Memory B cell (primary cell): Measurements from ENCODE around the gene SINHCAF.
"Not testable (repeated sequence)": the region's sequence is repeated elsewhere in the genome, so short reads cannot be mapped to it uniquely, and the experiment has no call there.

Source experiments
- ATAC-seq: fragments of 150-1000 bp; cut with Tn5 transposase; 2 replicates; pipeline ENCODE4 v1.10.0; 2021; ENCODE audit warnings: low read depth, mild to moderate bottlenecking, moderate library complexity
- DNase-seq, 2 donors: peaks; one replicate each; pipeline ENCODE4 v3.0.0; 2022; ENCODE audit warnings: low spot score in 2 of 2
- H3K27ac Mint-ChIP-seq: one replicate; pipeline ENCODE4 v1.8.0; 2022; ENCODE audit warnings: mild to moderate bottlenecking, moderate library complexity, mixed read lengths
- H3K27me3 Mint-ChIP-seq: one replicate; pipeline ENCODE4 v1.8.0; 2022; ENCODE audit warnings: mixed read lengths
- H3K36me3 Mint-ChIP-seq: one replicate; pipeline ENCODE4 v1.8.0; 2022; ENCODE audit warnings: mild to moderate bottlenecking, mixed read lengths
- H3K4me1 Mint-ChIP-seq: one replicate; pipeline ENCODE4 v1.8.0; 2022; ENCODE audit warnings: mixed read lengths
- H3K4me3 Mint-ChIP-seq: one replicate; pipeline ENCODE4 v1.8.0; 2022; ENCODE audit warnings: mild to moderate bottlenecking, moderate library complexity, mixed read lengths
- H3K9me3 Mint-ChIP-seq: one replicate; pipeline ENCODE4 v1.8.0; 2022; ENCODE audit warnings: mixed read lengths

Gene SINHCAF

GRCh38 chr12:31325877-31326631 lies at the start of gene SINHCAF:
Gene SINHCAF, minus strand, starts transcription at chr12:31326150. Its CDS starts 27,946 bp downstream, at chr12:31298204.
- Mint-ChIP-seq H3K27me3 (no peaks in the 10 kb centered on the region), H3K27ac (peak within 1 kb of the TSS; percentile 86), H3K4me1 (peaks cover 13% of the 10 kb centered on the region), H3K9me3 (no peaks in the 10 kb centered on the region), H3K4me3 (peak within 1 kb of the TSS; percentile 86), H3K36me3 (no peaks in the 10 kb centered on the region)
- ATAC-seq (peak; percentile 48), DNase-seq (peak; percentile 96 to 97)

- not testable (repeated sequence) for H3K4me3 Mint-ChIP-seq, DNase-seq, H3K9me3 Mint-ChIP-seq, H3K36me3 Mint-ChIP-seq, H3K27ac Mint-ChIP-seq, ATAC-seq, H3K27me3 Mint-ChIP-seq, H3K4me1 Mint-ChIP-seq
Measured at GRCh38 chr12:31375422-31375821, 49.5 kb upstream of the SINHCAF start.

GRCh38 chr12:31371256-31371620 lies 45.3 kb upstream of the SINHCAF start:
- Mint-ChIP-seq H3K4me1 (no peaks in the 10 kb centered on the region), H3K36me3 (no peaks in the 10 kb centered on the region), H3K4me3 (no peak overlapping the region), H3K9me3 (no peaks in the 10 kb centered on the region), H3K27ac (no peak overlapping the region), H3K27me3 (no peaks in the 10 kb centered on the region)
- ATAC-seq (no peak), DNase-seq (no peak)

GRCh38 chr12:31370531-31371255 lies 44.7 kb upstream of the SINHCAF start:
- DNase-seq, result no peak
- Mint-ChIP-seq H3K4me1 (no peaks in the 10 kb centered on the region), H3K27me3 (no peaks in the 10 kb centered on the region), H3K36me3 (no peaks in the 10 kb centered on the region), H3K27ac (no peak overlapping the region), H3K9me3 (no peaks in the 10 kb centered on the region), H3K4me3 (no peak overlapping the region)
- no peak for ATAC-seq

GRCh38 chr12:31369712-31370521 lies 44.0 kb upstream of the SINHCAF start:
- ATAC-seq (no peak), DNase-seq (no peak)
- H3K27me3 Mint-ChIP-seq, result no peaks in the 10 kb centered on the region
- H3K4me1 Mint-ChIP-seq, result no peaks in the 10 kb centered on the region
- no peaks in the 10 kb centered on the region for H3K9me3 Mint-ChIP-seq
- no peak overlapping the region for H3K27ac Mint-ChIP-seq
- H3K4me3 Mint-ChIP-seq, result no peak overlapping the region
- no peaks in the 10 kb centered on the region for H3K36me3 Mint-ChIP-seq

- DNase-seq, result no peak
- H3K27ac Mint-ChIP-seq, result peak overlapping the region; percentile 17
- H3K4me1 Mint-ChIP-seq, result peaks cover under 1% of the 10 kb centered on the region
- no peaks in the 10 kb centered on the region for H3K9me3 Mint-ChIP-seq
- H3K4me3 Mint-ChIP-seq, result no peak overlapping the region
- H3K36me3 Mint-ChIP-seq, result no peaks in the 10 kb centered on the region
- ATAC-seq, result no peak
- H3K27me3 Mint-ChIP-seq, result no peaks in the 10 kb centered on the region
Measured at GRCh38 chr12:31368666-31369361, 42.9 kb upstream of the SINHCAF start.

- Mint-ChIP-seq H3K36me3 (no peaks in the 10 kb centered on the region), H3K27ac (no peak overlapping the region), H3K27me3 (no peaks in the 10 kb centered on the region), H3K9me3 (no peaks in the 10 kb centered on the region), H3K4me3 (no peak overlapping the region), H3K4me1 (peaks cover 19% of the 10 kb centered on the region)
- DNase-seq, result no peak
- no peak for ATAC-seq
Measured at GRCh38 chr12:31366104-31366621, 40.2 kb upstream of the SINHCAF start.

- no peak for ATAC-seq
- Mint-ChIP-seq H3K36me3 (no peaks in the 10 kb centered on the region), H3K9me3 (no peaks in the 10 kb centered on the region), H3K4me3 (no peak overlapping the region), H3K27ac (peak overlapping the region; percentile 67), H3K4me1 (peaks cover 19% of the 10 kb centered on the region), H3K27me3 (no peaks in the 10 kb centered on the region)
- no peak for DNase-seq
Measured at GRCh38 chr12:31363831-31364230, 37.9 kb upstream of the SINHCAF start.

GRCh38 chr12:31363416-31363809 lies 37.5 kb upstream of the SINHCAF start:
- H3K27ac Mint-ChIP-seq, result peak overlapping the region; percentile 67
- ATAC-seq (no peak), DNase-seq (no peak)
- H3K27me3 Mint-ChIP-seq, result no peaks in the 10 kb centered on the region
- H3K9me3 Mint-ChIP-seq, result no peaks in the 10 kb centered on the region
- peaks cover 19% of the 10 kb centered on the region for H3K4me1 Mint-ChIP-seq
- no peaks in the 10 kb centered on the region for H3K36me3 Mint-ChIP-seq
- H3K4me3 Mint-ChIP-seq, result peak overlapping the region; percentile 66

GRCh38 chr12:31362759-31363415 lies 36.9 kb upstream of the SINHCAF start:
- no peaks in the 10 kb centered on the region for H3K27me3 Mint-ChIP-seq
- ATAC-seq (peak; percentile 86), DNase-seq (peak; percentile 13 to 23)
- no peaks in the 10 kb centered on the region for H3K36me3 Mint-ChIP-seq
- H3K4me3 Mint-ChIP-seq, result peak overlapping the region; percentile 66
- H3K4me1 Mint-ChIP-seq, result peaks cover 19% of the 10 kb centered on the region
- no peaks in the 10 kb centered on the region for H3K9me3 Mint-ChIP-seq
- H3K27ac Mint-ChIP-seq, result peak overlapping the region; percentile 67

- H3K9me3 Mint-ChIP-seq, result no peaks in the 10 kb centered on the region
- H3K27me3 Mint-ChIP-seq, result no peaks in the 10 kb centered on the region
- H3K36me3 Mint-ChIP-seq, result no peaks in the 10 kb centered on the region
- ATAC-seq, result no peak
- H3K4me3 Mint-ChIP-seq, result peak overlapping the region; percentile 66
- DNase-seq, result no peak
- H3K27ac Mint-ChIP-seq, result peak overlapping the region; percentile 67
- peaks cover 19% of the 10 kb centered on the region for H3K4me1 Mint-ChIP-seq
Measured at GRCh38 chr12:31362115-31362758, 36.3 kb upstream of the SINHCAF start.

GRCh38 chr12:31361730-31362114 lies 35.8 kb upstream of the SINHCAF start:
- no peak overlapping the region for H3K27ac Mint-ChIP-seq

GRCh38 chr12:31355747-31356107 lies 29.8 kb upstream of the SINHCAF start:
- Mint-ChIP-seq H3K27me3 (no peaks in the 10 kb centered on the region), H3K36me3 (no peaks in the 10 kb centered on the region), H3K9me3 (no peaks in the 10 kb centered on the region), H3K4me3 (no peak overlapping the region), H3K27ac (no peak overlapping the region), H3K4me1 (peaks cover 9% of the 10 kb centered on the region)
- ATAC-seq (no peak), DNase-seq (no peak)

More at GRCh38 chr12:31361730-31362114, 35.8 kb upstream of the SINHCAF start:
- peaks cover 19% of the 10 kb centered on the region for H3K4me1 Mint-ChIP-seq
- ATAC-seq, result no peak
- peak overlapping the region; percentile 66 for H3K4me3 Mint-ChIP-seq
- H3K36me3 Mint-ChIP-seq, result no peaks in the 10 kb centered on the region
- H3K9me3 Mint-ChIP-seq, result no peaks in the 10 kb centered on the region
- DNase-seq, result no peak
- no peaks in the 10 kb centered on the region for H3K27me3 Mint-ChIP-seq
